AG09309 (cell line): Measurements from ENCODE around the gene LRRC53.
A peak's percentile ranks its signal among the peaks of the same experiment; 100 is the strongest.

Experiments
- DNase-seq: peaks from one replicate; pipeline ENCODE4 v3.0.0-alpha.2; 2010; ENCODE audit warnings: low read depth
- H3K4me3 ChIP-seq: 2 replicates; pipeline ENCODE4 v1.5.1; 2011; ENCODE audit warnings: mild to moderate bottlenecking, low read depth, low read length, moderate library complexity; ENCODE audit not compliant: control insufficient read depth
- CTCF ChIP-seq: IDR thresholded peaks from 2 replicates; pipeline ENCODE4 v1.5.1; 2011; ENCODE audit warnings: mild to moderate bottlenecking, low read depth, low read length, inconsistent platforms; ENCODE audit not compliant: insufficient read depth, control insufficient read depth; ENCODE audit errors: missing control alignments

LRRC53 gene

DNA sequence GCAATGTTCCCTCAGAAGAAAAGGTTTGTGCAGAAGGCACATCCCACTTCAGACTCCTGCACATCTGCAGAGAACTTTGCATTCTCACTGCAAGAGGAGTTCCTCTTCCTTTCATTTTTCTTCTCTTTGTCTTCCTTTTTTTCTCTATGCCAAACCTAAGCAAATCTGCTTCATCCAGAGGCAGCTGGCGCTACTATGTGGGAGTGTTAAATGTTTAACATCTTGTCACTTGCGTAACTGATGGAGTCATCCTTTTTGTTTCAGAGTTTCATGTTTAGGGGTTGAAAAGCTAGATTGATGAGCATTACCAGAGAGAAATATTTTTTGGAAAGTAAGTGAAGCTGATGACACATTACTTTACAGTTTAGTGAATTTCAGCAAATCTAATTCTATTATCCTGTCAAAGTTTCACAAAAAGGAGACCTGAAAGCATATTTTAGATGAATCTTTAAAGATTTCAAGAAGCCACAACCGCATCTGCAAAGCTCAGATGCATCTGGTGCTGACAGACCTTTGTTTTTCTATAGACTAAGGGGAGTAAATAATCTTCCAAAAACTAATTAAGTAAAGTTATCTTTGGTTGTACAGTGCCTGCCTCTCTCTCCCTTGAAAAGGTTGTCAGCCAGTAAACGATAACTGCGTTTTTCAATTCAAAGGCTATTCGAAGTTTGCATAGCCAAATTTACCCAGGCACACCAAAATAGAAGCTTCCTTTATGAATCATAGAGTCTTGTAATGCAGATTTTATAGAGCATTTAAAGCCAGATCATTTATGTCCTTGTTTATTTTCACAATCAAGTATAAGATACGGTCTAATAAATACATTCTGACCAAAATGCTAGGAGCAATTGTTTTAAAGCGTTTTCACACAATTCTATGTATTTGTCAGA is 1.2 kb upstream of the LRRC53 start:
- no peak overlapping the region for H3K4me3 ChIP-seq
- no peak for DNase-seq
- no peak for TF ChIP-seq CTCF

DNA sequence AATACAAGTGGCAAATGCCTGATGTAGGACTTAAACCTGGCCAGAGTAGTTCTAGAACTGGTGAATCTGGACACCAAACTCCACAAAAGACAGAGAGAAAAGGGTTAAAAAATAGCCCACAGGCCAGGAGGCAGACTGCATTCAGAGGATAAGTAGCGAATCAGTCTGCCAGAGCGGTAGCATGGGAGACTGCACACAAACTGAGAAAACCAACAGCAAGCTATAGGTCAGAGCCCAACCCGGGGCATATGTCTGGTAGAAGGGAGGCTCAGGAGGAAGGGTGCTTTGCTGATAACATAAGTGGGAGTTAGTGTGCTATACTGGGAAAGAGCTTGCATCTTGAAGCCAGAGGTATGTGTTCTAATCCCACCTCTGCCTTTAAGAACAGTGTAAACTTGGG is 4.0 kb downstream of the LRRC53 start:
- no peak for DNase-seq
- TF ChIP-seq CTCF: no peak
- no peak overlapping the region for H3K4me3 ChIP-seq

- TF ChIP-seq CTCF: no peak
- no peak for DNase-seq
- H3K4me3 ChIP-seq: no peak overlapping the region
Observed at GRCh38 chr1:74505928-74506710, 6.3 kb downstream of the LRRC53 start.

GRCh38 chr1:74504933-74505512 is 7.4 kb downstream of the LRRC53 start:
- DNase-seq: no peak
- no peak for TF ChIP-seq CTCF

DNA sequence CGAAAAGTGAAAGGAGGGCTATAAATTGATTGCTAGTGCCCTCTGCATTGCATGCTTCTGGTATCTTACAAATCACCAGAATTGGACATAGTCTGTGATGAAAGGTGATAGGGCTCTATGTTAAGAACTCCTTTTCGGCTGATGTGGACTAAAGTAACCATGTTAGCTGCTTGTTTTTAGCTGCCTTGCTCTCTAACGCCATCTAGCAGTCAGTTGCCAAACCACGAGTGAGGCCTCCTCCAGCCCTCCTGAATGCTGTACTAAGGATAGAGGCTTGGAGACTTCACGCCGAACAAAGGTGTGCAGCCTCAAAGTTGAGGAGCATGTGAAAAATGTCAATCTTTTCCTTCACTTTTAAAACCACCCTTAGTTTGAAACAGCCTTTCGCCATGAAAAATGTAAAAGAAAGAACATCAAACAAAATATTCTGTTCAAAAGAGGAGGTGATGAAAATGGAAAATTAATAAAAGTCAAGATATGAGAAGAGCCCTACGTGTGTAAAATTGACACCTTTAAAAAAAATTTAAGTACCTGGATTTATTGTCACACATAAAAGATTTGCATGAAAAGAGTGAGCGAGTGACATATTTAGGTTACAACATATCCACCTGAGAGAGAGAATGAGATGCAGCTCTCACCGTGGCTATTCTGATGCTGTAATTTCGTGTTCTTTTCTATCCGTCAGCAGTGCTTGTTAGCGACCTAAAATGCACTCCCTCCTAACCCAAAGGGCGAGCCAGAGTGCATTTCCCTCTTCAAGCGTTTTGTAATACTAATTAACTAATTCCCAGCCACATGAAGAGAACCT is 8.1 kb downstream of the LRRC53 start:
- DNase-seq: no peak
- no peak overlapping the region for H3K4me3 ChIP-seq
- TF ChIP-seq CTCF: peak; percentile 73

More at GRCh38 chr1:74504933-74505512, 7.4 kb downstream of the LRRC53 start:
- H3K4me3 ChIP-seq: no peak overlapping the region

GRCh38 chr1:74502858-74503257 is 9.6 kb downstream of the LRRC53 start:
- no peak overlapping the region for H3K4me3 ChIP-seq
- no peak for TF ChIP-seq CTCF
- no peak for DNase-seq
